KMS-11 (cell line): ENCODE data around the gene PKHD1.

Source experiments
- H2AFZ ChIP-seq: fragments of 200-600 bp; sonication (generic); 2 replicates; pipeline ENCODE4 v1.6.1; 2016; ENCODE audit warnings: antibody characterized with exemption, mixed run types, low read depth
- H3K27ac ChIP-seq: fragments of 200-600 bp; sonication (generic); 2 replicates; pipeline ENCODE4 v1.6.1; 2016; ENCODE audit warnings: mild to moderate bottlenecking, mixed run types
- H3K27me3 ChIP-seq: fragments of 200-600 bp; sonication (generic); 2 replicates; pipeline ENCODE4 v1.6.1; 2017; ENCODE audit warnings: mild to moderate bottlenecking, low read depth, mixed run types, moderate library complexity; ENCODE audit not compliant: insufficient read depth
- H3K36me3 ChIP-seq: fragments of 200-600 bp; sonication (generic); 2 replicates; pipeline ENCODE4 v1.6.1; 2017; ENCODE audit warnings: mild to moderate bottlenecking, mixed run types; ENCODE audit not compliant: insufficient read depth
- H3K4me1 ChIP-seq: fragments of 200-600 bp; sonication (generic); 2 replicates; pipeline ENCODE4 v1.6.1; 2016; ENCODE audit warnings: mild to moderate bottlenecking, low read depth, mixed run types; ENCODE audit not compliant: poor library complexity, severe bottlenecking
- H3K4me2 ChIP-seq: fragments of 200-600 bp; sonication (generic); 2 replicates; pipeline ENCODE4 v1.7.0; 2016; ENCODE audit warnings: mild to moderate bottlenecking, mixed run types
- H3K4me3 ChIP-seq: fragments of 200-600 bp; sonication (generic); IDR thresholded peaks from 2 replicates; pipeline ENCODE4 v1.6.1; 2017; ENCODE audit warnings: low read depth, low read length, mixed read lengths; ENCODE audit not compliant: insufficient read depth
- H3K79me2 ChIP-seq: fragments of 200-600 bp; sonication (generic); 2 replicates; pipeline ENCODE4 v1.6.1; 2016; ENCODE audit warnings: low read depth, mixed run types; ENCODE audit not compliant: insufficient read depth
- H3K9ac ChIP-seq: fragments of 200-600 bp; sonication (generic); 2 replicates; pipeline ENCODE4 v1.6.1; 2016; ENCODE audit warnings: mild to moderate bottlenecking, mixed run types
- H4K20me1 ChIP-seq: fragments of 200-600 bp; sonication (generic); 2 replicates; pipeline ENCODE4 v1.6.1; 2016; ENCODE audit warnings: mild to moderate bottlenecking, mixed run types; ENCODE audit not compliant: insufficient read depth
- TF ChIP-seq, protein P1 (sequence below): fragments of 200-600 bp; sonication (generic); conservative IDR thresholded peaks from 2 replicates; pipeline ENCODE4 v1.6.1; 2017; ENCODE audit warnings: low read depth, mild to moderate bottlenecking, antibody characterized with exemption, low read length, moderate library complexity, mixed read lengths

The PKHD1 gene

GRCh38 chr6:51908243-51908642 is 179.2 kb downstream of the PKHD1 start:
- TF ChIP-seq, protein P1, sequence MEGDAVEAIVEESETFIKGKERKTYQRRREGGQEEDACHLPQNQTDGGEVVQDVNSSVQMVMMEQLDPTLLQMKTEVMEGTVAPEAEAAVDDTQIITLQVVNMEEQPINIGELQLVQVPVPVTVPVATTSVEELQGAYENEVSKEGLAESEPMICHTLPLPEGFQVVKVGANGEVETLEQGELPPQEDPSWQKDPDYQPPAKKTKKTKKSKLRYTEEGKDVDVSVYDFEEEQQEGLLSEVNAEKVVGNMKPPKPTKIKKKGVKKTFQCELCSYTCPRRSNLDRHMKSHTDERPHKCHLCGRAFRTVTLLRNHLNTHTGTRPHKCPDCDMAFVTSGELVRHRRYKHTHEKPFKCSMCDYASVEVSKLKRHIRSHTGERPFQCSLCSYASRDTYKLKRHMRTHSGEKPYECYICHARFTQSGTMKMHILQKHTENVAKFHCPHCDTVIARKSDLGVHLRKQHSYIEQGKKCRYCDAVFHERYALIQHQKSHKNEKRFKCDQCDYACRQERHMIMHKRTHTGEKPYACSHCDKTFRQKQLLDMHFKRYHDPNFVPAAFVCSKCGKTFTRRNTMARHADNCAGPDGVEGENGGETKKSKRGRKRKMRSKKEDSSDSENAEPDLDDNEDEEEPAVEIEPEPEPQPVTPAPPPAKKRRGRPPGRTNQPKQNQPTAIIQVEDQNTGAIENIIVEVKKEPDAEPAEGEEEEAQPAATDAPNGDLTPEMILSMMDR: no peak

DNA sequence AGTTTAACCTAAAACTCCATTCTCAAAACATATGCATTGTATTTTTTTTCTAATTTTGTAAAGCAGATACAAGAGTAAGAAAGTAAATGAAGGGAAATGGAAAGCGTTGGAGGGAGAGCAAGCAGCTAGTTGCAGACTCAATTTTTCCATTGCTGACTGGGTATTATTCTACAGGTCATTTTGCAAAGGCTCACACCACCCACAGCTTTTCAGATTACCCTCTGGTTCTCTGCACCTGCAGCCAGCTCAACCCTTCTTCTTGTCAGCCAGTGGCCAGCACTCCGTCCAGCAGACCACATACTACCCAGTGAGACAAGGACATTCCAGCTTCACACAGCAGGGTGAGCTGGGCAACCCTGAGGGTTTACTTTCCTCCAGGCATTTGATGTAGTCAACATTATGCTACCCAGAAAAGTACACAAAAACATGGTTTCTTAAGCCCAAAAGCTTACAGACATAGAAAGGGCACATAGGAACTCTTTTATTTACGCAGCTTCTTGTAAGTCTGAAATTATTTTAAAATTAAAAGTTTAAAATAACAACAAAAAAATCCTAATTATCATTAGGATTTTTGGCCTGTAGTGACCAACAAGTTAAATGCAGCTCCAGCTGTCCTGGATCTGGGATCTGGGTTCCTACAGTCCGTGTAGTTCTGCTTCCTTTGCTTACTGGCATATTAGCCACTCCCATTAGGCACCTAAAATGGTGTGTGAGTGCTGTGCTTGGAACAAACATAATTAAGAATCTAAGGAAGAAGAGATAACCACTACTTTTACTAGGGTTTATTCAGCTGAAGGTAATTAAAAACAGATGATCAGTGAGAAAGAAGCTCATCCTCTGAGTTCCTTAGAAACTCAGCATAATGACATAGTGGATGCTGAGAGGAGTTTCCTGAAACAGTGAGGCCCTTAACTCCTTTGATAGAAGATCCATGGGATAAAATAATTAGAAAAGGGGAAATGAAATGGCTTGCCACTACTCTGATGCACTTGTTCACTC is 185.3 kb downstream of the PKHD1 start:
- Histone ChIP-seq H3K27me3 (no peaks in the 10 kb centered on the region), H3K36me3 (no peaks in the 10 kb centered on the region), H3K4me1 (no peaks in the 10 kb centered on the region), H2AFZ (no peak overlapping the region), H3K27ac (no peak overlapping the region), H3K79me2 (no peaks in the 10 kb centered on the region), H4K20me1 (no peaks in the 10 kb centered on the region), H3K9ac (no peak overlapping the region), H3K4me3 (no peak overlapping the region), H3K4me2 (no peak overlapping the region)
- TF ChIP-seq, protein P1: no peak

More at GRCh38 chr6:51908243-51908642, 179.2 kb downstream of the PKHD1 start:
- H3K36me3 ChIP-seq: no peaks in the 10 kb centered on the region
- no peak overlapping the region for H3K9ac ChIP-seq
- no peak overlapping the region for H3K4me3 ChIP-seq
- no peaks in the 10 kb centered on the region for H3K4me1 ChIP-seq
- H3K27ac ChIP-seq: no peak overlapping the region
- H3K79me2 ChIP-seq: no peaks in the 10 kb centered on the region
- no peak overlapping the region for H3K4me2 ChIP-seq
- no peaks in the 10 kb centered on the region for H4K20me1 ChIP-seq
- no peak overlapping the region for H2AFZ ChIP-seq
- no peaks in the 10 kb centered on the region for H3K27me3 ChIP-seq

- Histone ChIP-seq H3K27ac (no peak overlapping the region), H3K4me1 (no peaks in the 10 kb centered on the region), H3K79me2 (no peaks in the 10 kb centered on the region), H3K4me3 (no peak overlapping the region), H3K36me3 (no peaks in the 10 kb centered on the region), H3K4me2 (no peak overlapping the region), H3K9ac (no peak overlapping the region), H3K27me3 (no peaks in the 10 kb centered on the region), H4K20me1 (no peaks in the 10 kb centered on the region), H2AFZ (no peak overlapping the region)
- TF ChIP-seq, protein P1: no peak
Measured at GRCh38 chr6:51893366-51893765, 194.0 kb downstream of the PKHD1 start.

GRCh38 chr6:51892750-51893149 is 194.7 kb downstream of the PKHD1 start:
- Histone ChIP-seq H3K36me3 (no peaks in the 10 kb centered on the region), H2AFZ (no peak overlapping the region), H4K20me1 (no peaks in the 10 kb centered on the region), H3K79me2 (no peaks in the 10 kb centered on the region), H3K27me3 (no peaks in the 10 kb centered on the region), H3K4me3 (no peak overlapping the region), H3K27ac (no peak overlapping the region), H3K4me2 (no peak overlapping the region), H3K9ac (no peak overlapping the region), H3K4me1 (no peaks in the 10 kb centered on the region)
- TF ChIP-seq, protein P1: no peak
